H1 (cell line): ENCODE data around the gene RPGRIP1. TPM values are rescaled to one million over a fixed set of nuclear protein-coding genes. Genes with fewer than 3 reads are reported as not detected.

Experiments
- EZH2 ChIP-seq: fragments of 200-600 bp; sonication (generic); IDR thresholded peaks from 2 replicates; pipeline ENCODE4 v1.7.1; 2012; ENCODE audit warnings: low read depth, mild to moderate bottlenecking, moderate library complexity, low read length, inconsistent platforms; ENCODE audit not compliant: severe bottlenecking
- RNF2 ChIP-seq: fragments of 200-900, 300-1000 bp; sonication (generic); IDR thresholded peaks from 2 replicates; pipeline ENCODE4 v1.7.1; 2016; ENCODE audit warnings: borderline replicate concordance, low read depth, mild to moderate bottlenecking, antibody characterized with exemption, low read length; ENCODE audit not compliant: poor library complexity, severe bottlenecking; ENCODE audit errors: missing control alignments
- polyA plus RNA-seq, 7 experiments: library from polyadenylated mRNA; depleted of rRNA in 3 of 7; stranded (reverse) in 5 of 7; unstranded in 2 of 7; fragments of >200 nt in 5 of 7; fragments of 200-250 nt in 2 of 7; gene quantifications; 1 replicate in 5 of 7; 2 replicates in 1 of 7; 4 replicates in 1 of 7; pipeline versions ENCODE4 v1.2.1 to v1.2.3, GENCODE V29; 2011 to 2013; ENCODE audit warnings: missing spikeins in 2 of 7, mixed read lengths in 2 of 7
- total RNA-seq: library from RNA; stranded (reverse); fragmentation: NEBNext Ultra II Directional; extraction: Animal tissue kit (Norgen Biotek cat#: 25700); gene quantifications from 2 replicates; pipeline ENCODE4 v1.2.1, GENCODE V29; 2021

The RPGRIP1 gene
- total and polyA plus RNA-seq, 2 of the 8 experiments (the other 6 are each of a cell fraction or from before 2014, with no cell fraction given), result 0.36 to 0.65 TPM

DNA sequence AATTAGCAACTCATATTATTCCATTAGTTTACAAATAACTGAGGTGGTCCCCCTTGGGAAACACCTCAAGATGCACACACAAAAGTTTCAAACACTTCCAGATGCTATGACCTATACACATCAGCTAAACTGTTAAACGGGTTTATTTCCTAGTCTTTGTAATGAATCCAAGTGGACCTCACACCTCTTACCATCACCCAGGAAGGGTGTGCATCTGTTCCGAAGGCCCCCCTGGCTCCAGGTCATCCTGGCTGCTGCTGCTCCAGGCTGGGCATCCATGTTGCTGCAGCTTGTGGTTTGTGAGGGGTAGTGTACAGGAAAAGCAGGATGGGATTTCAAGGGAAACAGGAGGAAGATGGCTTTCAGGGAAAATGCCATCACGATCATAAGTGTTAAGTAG is 17.5 kb upstream of the RPGRIP1 start (continued):
- TF ChIP-seq EZH2 (no peak), RNF2 (no peak)
- TF ChIP-seq, all 59 proteins: peak for 3
